GM19043 (cell line): ENCODE results near the gene PPP1R2C.

Experiments
- ATAC-seq: cut with Tn5 transposase; IDR thresholded peaks from one replicate; pipeline ENCODE4 v1.9.1; 2021; ENCODE audit warnings: low read depth; ENCODE audit not compliant: unreplicated experiment

Gene PPP1R2C

DNA sequence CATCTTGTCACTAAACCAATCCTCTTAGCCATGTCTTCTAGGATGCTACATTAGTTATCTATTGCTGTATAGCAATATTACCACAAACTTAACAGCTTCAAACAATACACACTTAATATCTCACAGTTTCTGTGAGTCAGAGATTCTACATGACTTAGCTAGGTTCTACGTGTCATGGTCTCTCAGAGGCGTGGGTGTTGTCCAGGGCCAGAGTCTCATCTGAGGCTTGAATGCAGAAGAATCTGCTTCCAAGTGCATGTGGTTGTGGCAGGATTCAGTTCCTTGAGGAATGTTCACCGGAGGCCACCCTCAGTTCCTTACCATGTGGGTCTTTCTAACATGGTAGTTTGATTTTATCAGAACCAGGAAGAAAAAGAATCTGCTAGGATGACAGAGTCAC lies 26.4 kb downstream of the PPP1R2C start:
- ATAC-seq: no peak

DNA sequence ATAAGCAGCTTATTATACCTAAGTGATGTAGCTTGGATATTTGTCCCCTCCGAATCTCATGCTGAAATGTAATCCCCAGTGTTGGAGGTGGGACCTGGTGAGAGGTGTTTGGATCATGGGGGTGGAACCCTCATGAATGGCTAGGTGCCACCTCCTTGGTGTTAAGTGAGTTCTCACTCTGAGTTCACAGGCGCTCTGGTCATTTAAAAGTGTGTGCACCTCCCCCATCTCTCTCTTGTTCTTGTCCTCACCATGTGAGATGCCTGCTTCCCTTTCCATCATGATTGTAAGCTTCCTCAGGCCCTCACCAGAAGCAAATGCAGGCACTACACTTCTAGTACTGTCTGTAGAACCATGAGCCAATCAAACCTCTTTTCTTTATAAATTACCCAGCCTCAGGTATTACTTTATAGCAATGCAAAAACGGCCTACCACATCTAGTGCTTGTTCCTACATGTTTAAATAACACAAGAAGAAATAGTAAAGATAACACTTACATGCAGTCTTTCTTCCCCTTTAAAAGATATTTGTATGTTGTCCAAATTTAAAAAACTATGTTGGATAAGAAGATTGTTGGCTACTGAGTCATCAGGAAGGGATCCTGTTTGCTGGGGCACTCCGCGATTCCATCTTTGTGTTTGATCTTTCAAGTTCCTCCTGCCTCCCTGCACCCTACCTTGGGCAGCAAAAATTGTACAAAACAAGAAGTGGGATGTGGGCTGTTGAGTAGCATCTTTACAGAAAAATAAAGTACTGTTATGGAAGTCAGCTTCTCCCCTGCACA lies 29.7 kb downstream of the PPP1R2C start:
- ATAC-seq: no peak

DNA sequence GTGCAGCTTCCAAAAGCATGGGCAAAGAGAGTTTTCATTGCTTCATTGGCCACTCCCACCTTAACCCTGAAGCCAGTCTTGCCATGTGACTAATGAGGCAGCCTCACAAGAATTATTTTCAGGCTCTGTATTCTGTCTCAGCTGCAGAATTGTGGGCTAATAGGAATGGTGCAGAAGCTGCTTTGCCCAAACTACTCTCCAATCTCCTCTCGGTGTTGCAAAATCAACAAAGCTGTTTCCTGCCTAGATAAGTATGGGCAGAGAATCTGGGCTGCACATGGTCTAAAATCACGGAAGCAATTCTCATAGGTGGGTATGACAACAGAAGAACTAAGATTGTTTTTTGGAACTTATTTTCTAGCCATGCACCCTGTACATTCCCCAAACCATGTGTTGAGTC lies 31.4 kb downstream of the PPP1R2C start:
- ATAC-seq: no peak

DNA sequence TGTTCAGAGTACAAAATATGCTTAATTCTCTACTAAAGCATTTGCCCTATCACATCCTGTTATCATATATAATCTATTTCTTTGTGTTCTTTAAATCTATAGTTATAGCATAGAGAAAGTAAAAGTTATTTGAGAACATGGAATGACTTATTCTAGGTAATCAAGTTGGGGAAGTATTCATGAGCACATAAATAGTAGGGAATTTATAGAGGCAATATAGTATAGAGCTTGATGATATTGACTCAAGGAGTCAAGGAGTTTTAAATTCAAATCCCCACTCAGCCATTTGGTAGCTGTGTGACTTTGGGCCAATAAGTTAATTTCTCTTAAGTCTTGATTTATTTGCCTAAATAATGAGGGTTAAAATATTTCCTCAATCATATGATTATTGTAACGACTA lies 37.5 kb downstream of the PPP1R2C start:
- no peak for ATAC-seq

DNA sequence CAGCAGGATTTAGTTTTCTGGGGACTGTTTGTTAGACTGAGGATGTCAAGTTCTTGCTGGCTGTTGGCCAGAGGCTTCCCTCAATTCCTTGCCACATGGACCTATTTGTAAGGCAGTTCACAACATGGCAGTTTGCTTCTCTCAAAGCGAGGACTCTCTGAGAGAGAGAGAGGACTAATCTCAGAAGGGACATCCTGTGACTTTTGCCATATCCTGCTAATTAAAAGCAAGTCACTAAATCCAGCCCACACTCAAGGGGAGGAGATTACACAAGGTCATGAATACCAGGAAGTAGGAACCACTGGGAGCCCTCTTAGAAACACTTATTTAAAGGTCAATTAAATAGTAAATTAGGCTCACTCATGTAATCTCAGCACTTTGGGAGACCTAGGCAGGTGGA lies 38.2 kb downstream of the PPP1R2C start:
- ATAC-seq: no peak

DNA sequence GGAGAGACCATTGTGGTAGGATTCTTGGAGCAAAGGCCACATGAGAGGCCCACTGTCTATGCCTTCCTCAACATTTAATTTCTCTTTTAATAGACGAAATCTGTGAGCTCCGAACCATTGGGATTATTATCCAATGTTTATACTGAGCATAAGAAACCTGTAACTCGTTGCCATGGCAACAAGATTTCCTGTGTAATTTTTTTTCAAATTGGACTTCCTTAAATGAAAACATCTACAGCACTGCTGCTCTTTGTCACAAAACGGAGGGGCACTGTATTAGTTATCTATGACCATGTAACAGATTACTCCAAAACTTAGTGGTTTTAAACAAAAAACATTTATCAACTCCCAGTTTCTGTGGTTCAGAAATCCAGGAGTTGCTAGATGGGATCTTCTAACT lies 38.7 kb downstream of the PPP1R2C start:
- no peak for ATAC-seq

DNA sequence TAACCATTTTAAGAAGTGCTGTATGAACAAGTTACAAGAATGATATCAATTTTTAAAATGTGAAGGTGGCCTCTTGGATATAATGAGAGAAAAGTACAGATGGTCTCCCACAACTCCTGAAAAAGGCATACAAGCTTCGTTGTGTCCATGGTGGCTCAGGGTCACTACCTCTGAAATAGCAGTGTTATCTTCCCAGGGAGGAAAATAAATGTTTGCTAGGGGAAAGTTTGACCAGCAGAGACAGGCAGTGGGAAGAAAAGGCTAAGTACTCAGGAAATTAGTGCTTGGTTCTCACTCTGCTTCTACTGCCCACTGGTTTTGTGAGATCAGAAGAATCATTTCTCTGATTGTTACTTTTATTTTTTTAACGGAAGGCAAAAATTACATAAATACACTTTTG lies 39.4 kb downstream of the PPP1R2C start:
- ATAC-seq: no peak

DNA sequence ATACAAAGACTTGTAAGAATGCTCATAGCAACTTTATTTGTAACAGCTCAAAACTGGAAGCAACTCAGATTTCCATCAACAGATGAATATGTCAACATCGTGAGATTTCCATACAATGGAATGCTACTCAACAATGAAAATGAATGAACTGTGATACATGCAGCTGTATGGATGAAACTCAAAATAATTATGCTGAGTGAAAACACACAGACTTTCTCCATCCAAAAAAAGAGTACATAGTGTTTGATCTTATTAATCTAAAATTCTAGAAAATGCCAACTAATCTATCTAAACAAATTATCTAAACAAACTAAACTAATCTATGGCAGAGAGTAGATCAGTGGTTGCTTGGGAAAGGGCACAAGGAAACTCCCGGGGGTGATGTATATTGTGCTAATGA lies 42.7 kb downstream of the PPP1R2C start:
- ATAC-seq: no peak

DNA sequence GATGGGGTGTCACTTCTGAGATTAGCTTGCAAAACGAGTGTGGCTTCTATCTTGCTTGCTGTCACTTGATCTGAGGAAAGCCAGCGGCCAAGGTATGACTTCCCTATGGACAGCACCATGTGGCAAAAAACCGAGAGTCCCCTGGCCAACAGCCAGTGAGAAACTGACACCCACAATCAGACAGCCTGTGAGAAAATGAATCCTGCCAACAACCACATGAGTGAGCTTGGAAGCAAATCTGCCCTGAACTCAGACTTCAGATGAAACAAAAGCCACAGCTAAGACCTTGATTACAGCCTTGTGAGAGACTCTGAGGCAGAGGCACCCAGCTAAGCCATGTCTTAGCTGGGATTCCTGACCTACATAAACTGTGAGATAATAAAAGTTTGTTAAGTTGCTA lies 45.5 kb downstream of the PPP1R2C start:
- ATAC-seq: no peak
